Suprapubic skin (tissue), 4 donors: ENCODE data around the gene KIF13A. TPM values are rescaled to one million over a fixed set of nuclear protein-coding genes. Genes with fewer than 3 reads are reported as not detected.
"Not testable (repeated sequence)": the region's sequence is repeated elsewhere in the genome, so short reads cannot be mapped to it uniquely, and the experiment has no call there.

Source experiments
- DNase-seq, 2 donors: peaks; one replicate each; pipeline ENCODE4 v3.0.0-alpha.2; 2019; ENCODE audit warnings: low spot score in 2 of 2
- H3K27ac ChIP-seq: fragments of 200-600 bp; sonication (generic); one replicate; pipeline ENCODE4 v1.5.1; 2019
- H3K27me3 ChIP-seq: fragments of 200-600 bp; sonication (generic); one replicate; pipeline ENCODE4 v1.5.1; 2019
- H3K36me3 ChIP-seq: fragments of 200-600 bp; sonication (generic); one replicate; pipeline ENCODE4 v1.5.1; 2019
- H3K4me1 ChIP-seq: fragments of 200-600 bp; sonication (generic); one replicate; pipeline ENCODE4 v1.5.1; 2019
- H3K4me3 ChIP-seq: fragments of 200-600 bp; sonication (generic); one replicate; pipeline ENCODE4 v1.5.1; 2019; ENCODE audit warnings: mild to moderate bottlenecking
- H3K9me3 ChIP-seq: fragments of 200-600 bp; sonication (generic); one replicate; pipeline ENCODE4 v1.5.1; 2019
- CTCF ChIP-seq, 2 donors: fragments of 200-600 bp in 1 of 2; fragments of 450-650 bp in 1 of 2; sonication (generic) in 1 of 2; IDR thresholded peaks; one replicate each; pipeline ENCODE4 v1.5.1; 2016 to 2019; ENCODE audit warnings: antibody characterized with exemption in 2 of 2, mild to moderate bottlenecking in 1 of 2, moderate library complexity in 1 of 2
- EP300 ChIP-seq: sonication (generic); formaldehyde crosslinking; IDR thresholded peaks from one replicate; pipeline ENCODE4 v1.6.1; 2017; ENCODE audit warnings: antibody characterized with exemption
- POLR2A ChIP-seq, 2 donors: fragments of 450-650 bp; IDR thresholded peaks; one replicate each; pipeline ENCODE4 v1.6.1; 2017; ENCODE audit warnings: antibody characterized with exemption in 2 of 2, mild to moderate bottlenecking in 2 of 2, moderate library complexity in 2 of 2
- POLR2AphosphoS5 ChIP-seq, 3 donors: sonication (generic); formaldehyde crosslinking; IDR thresholded peaks; one replicate each; pipeline ENCODE4 v1.6.1; 2017; ENCODE audit warnings: antibody characterized with exemption in 3 of 3
- WGBS: methylation state at CpG from one replicate; pipeline ENCODE4 v1.1.5; 2018; 5-methylcytosine and 5-hydroxymethylcytosine counted together
- total RNA-seq, 4 donors: library from RNA; depleted of rRNA; stranded (reverse); fragments of >200 nt; gene quantifications; one replicate each; pipeline ENCODE4 v1.1.0, GENCODE V29; 2016

KIF13A gene
- total RNA-seq, 4 donors from 2014 or later, result 73.0 to 91.9 (median 78.9) TPM

GRCh38 chr6:17741507-17741906, 245.9 kb downstream of the KIF13A start:
- TF ChIP-seq POLR2AphosphoS5 (IDR thresholded peaks at IDR 0.05) (no peak), POLR2A (IDR thresholded peaks at IDR 0.05) (no peak), CTCF (IDR thresholded peaks at IDR 0.05) (no peak), EP300 (no peak)
- WGBS, result 17% methylated on average over 7 of the region's 8 CpGs
- no peak for DNase-seq
- Histone ChIP-seq H3K27me3 (no peaks in the 10 kb centered on the region), H3K36me3 (no peaks in the 10 kb centered on the region), H3K9me3 (peaks cover 6% of the 10 kb centered on the region), H3K4me3 (no peak overlapping the region), H3K27ac (no peak overlapping the region), H3K4me1 (peaks cover 15% of the 10 kb centered on the region)

DNA sequence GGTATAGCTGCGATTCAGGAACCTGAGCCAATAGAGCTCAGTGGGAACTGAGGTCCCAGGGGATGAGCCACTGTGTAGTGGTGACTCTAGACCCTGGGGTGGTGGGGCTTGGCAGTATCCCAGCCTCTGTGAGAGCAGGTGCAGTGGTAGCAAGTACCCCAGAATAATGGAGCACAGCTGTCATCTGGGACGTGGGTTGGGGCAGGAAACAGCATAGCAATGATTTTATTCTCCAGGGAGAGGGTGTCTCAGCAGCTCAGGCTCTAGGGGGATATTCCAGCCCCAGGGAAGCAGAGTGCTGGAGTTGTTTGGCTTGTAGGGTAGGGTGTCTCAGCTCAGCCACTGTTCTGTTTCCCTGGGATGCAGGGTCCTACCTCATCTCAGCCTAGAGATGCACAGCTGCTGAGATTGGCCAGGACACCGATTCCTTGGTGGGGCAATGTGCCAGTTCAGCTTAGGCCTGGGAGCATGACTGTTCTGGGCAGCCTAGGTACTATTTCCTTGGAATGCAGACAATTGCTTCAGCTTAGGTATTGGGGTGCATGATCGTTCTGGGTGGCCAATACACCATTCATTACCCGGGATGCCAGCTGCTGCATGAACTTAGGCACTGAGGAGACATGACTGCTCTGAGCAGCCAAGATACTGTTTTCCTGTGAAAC, 246.7 kb downstream of the KIF13A start:
- Histone ChIP-seq H3K36me3 (no peaks in the 10 kb centered on the region), H3K4me3 (no peak overlapping the region), H3K27ac (no peak overlapping the region), H3K9me3 (peaks cover 6% of the 10 kb centered on the region), H3K4me1 (peaks cover 15% of the 10 kb centered on the region), H3K27me3 (no peaks in the 10 kb centered on the region)
- no peak for DNase-seq
- no peak for TF ChIP-seq POLR2AphosphoS5 (IDR thresholded peaks at IDR 0.05)
- TF ChIP-seq EP300, result no peak
- TF ChIP-seq POLR2A (IDR thresholded peaks at IDR 0.05), result no peak
- no peak for TF ChIP-seq CTCF (IDR thresholded peaks at IDR 0.05)
- WGBS, result 66% methylated on average over 4 of the region's 5 CpGs

GRCh38 chr6:17737704-17738252, 249.7 kb downstream of the KIF13A start:
- no peak for DNase-seq
- no peak overlapping the region for H3K27ac ChIP-seq
- H3K27me3 ChIP-seq, result no peaks in the 10 kb centered on the region
- no peak overlapping the region for H3K4me3 ChIP-seq
- no peaks in the 10 kb centered on the region for H3K36me3 ChIP-seq
- peaks cover 6% of the 10 kb centered on the region for H3K9me3 ChIP-seq
- 95% methylated on average over 1 of the region's 1 CpG for WGBS
- TF ChIP-seq POLR2AphosphoS5 (IDR thresholded peaks at IDR 0.05) (no peak), POLR2A (IDR thresholded peaks at IDR 0.05) (no peak), CTCF (IDR thresholded peaks at IDR 0.05) (no peak)
- H3K4me1 ChIP-seq, result peaks cover 15% of the 10 kb centered on the region

GRCh38 chr6:17735311-17735710, 252.1 kb downstream of the KIF13A start:
- H3K4me3 ChIP-seq, H3K4me1 ChIP-seq, H3K27me3 ChIP-seq, H3K27ac ChIP-seq, H3K36me3 ChIP-seq, H3K9me3 ChIP-seq, DNase-seq: not testable (repeated sequence)
- WGBS, result 100% methylated on average over 2 of the region's 27 CpGs

- DNase-seq, result no peak
- Histone ChIP-seq H3K9me3 (no peaks in the 10 kb centered on the region), H3K4me3 (no peak overlapping the region), H3K4me1 (peaks cover under 1% of the 10 kb centered on the region), H3K36me3 (no peaks in the 10 kb centered on the region), H3K27me3 (no peaks in the 10 kb centered on the region), H3K27ac (no peak overlapping the region)
- TF ChIP-seq POLR2A (IDR thresholded peaks at IDR 0.05) (no peak), EP300 (no peak)
- WGBS, result 81% methylated on average over 6 of the region's 6 CpGs
Observed at GRCh38 chr6:17730078-17730704, 257.2 kb downstream of the KIF13A start.

GRCh38 chr6:17729223-17730077, 258.0 kb downstream of the KIF13A start:
- 78% methylated on average over 12 of the region's 12 CpGs for WGBS

More at GRCh38 chr6:17729223-17730077, 258.0 kb downstream of the KIF13A start:
- H3K9me3 ChIP-seq, result no peaks in the 10 kb centered on the region
- TF ChIP-seq EP300, result no peak
- TF ChIP-seq POLR2A (IDR thresholded peaks at IDR 0.05), result no peak
- no peak for TF ChIP-seq CTCF (IDR thresholded peaks at IDR 0.05)
- TF ChIP-seq POLR2AphosphoS5 (IDR thresholded peaks at IDR 0.05), result no peak
- DNase-seq, result no peak
- no peak overlapping the region for H3K27ac ChIP-seq
- no peaks in the 10 kb centered on the region for H3K27me3 ChIP-seq
- H3K4me3 ChIP-seq, result no peak overlapping the region
- peaks cover 3% of the 10 kb centered on the region for H3K4me1 ChIP-seq
- H3K36me3 ChIP-seq, result no peaks in the 10 kb centered on the region
